ENCODE results near the gene RNU6-1.

The RNU6-1 gene

DNA sequence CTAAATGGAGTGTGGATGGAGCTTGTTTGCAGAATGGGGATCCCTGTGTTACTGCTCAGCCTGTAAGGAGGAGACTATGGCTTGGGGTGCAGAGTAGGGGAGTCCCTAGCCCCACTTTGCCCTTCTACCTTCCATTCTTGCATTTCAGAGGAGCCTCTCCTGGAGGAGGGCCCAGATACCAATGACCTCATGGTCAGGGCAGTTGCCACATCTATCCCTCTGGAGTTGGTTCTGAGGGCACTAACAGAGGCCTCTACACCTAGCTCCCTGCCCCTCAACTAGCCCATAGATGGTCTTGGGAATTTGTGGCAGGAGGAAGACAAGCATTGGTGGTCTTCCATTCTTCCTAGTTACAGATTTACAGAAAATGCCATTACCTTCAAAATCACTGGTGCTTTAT lies 8.5 kb downstream of the RNU6-1 start:
- TF ChIP-seq POLR2A (IDR thresholded peaks at IDR 0.05; ENCODE audit: low read depth, low read length): no peak
- no peak for TF ChIP-seq TAF1 (IDR thresholded peaks at IDR 0.05; ENCODE audit: borderline replicate concordance, low read depth, low read length)
- no peak for TF ChIP-seq POLR2AphosphoS5 (IDR thresholded peaks at IDR 0.05; ENCODE audit: low read depth, low read length)
- FAIRE-seq (no peak), DNase-seq (ENCODE audit: insufficient read length) (no peak)

DNA sequence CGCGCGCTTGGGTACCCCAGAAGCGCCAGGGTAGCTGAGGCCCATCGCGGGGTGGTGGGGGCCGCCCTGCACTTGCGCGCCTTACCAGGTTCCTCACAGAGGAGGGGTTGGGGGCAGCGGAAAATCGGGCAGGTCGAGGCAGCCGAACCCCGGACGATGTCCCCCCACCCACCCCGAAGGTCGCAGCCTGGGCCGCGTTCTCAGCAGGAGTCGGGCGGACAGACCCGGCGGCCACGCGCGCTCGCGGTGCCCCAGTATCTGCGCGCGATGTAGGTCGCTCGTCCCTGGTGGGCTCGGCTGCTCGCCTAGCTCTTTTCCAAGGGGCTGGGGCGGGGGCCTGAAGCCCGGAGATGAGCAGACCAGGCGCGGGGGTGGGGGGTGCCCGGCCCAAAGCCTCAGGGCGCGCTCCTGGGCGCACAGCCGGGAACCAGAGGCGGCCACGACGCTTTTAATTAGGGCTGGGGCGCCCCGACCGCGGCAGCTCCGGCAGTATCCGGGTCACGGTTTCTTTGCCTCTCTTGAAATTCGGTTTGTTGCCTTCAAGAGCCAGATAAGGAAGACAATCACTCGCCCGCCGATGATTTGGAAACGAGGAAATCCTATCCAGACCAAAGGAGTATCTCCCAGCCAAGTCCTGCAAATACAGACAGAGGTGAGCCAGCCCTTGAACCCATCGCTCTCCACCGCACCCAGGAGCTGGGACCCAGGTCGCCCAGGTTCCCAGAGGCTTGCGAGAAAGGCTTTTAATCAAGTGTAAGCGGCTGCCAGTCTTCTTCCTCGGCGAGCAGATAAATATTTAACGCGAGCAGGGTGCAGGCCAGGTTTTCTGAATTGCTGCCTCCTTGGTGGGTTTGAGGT lies 10.0 kb downstream of the RNU6-1 start:
- DNase-seq (ENCODE audit: insufficient read length) (no peak), FAIRE-seq (no peak)
- TF ChIP-seq TAF1 (IDR thresholded peaks at IDR 0.05; ENCODE audit: borderline replicate concordance, low read depth, low read length) (no peak), POLR2A (IDR thresholded peaks at IDR 0.05; ENCODE audit: low read depth, low read length) (no peak), POLR2AphosphoS5 (IDR thresholded peaks at IDR 0.05; ENCODE audit: low read depth, low read length) (no peak)

DNA sequence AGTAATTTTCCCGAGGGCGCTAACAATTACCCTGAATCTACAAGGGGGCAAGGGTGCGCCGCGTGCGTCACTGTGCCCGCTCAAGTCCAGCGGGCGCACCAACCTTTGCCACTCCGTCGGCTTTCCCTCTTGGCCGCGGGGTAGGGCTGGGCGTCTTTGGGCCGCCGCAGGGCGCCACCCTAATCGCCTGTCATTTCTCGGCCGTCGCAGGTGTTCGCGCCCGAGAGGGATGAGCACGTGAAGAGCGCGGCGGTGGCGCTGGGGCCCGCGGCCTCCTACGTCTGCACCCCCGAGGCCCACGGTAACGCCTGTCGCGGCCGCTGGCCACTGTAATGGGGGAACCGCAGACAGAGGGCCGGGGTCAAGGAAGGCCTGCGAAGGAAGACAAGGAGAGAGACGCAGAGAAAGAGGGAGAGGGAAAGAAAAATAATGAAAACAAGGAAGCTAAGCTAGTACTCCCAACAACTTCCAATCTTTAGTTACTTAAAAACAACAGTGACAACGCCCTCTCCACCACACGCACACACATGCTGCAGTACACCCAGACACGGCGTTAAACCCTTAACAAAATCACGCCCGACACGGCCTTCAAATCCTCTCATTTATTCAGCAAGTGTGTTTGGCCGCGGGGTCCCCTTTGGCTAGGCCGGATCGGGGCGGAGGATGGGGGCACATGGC lies 10.7 kb downstream of the RNU6-1 start:
- TF ChIP-seq POLR2A (IDR thresholded peaks at IDR 0.05; ENCODE audit: low read depth, low read length): no peak
- no peak for TF ChIP-seq TAF1 (IDR thresholded peaks at IDR 0.05; ENCODE audit: borderline replicate concordance, low read depth, low read length)
- TF ChIP-seq POLR2AphosphoS5 (IDR thresholded peaks at IDR 0.05; ENCODE audit: low read depth, low read length): no peak
- DNase-seq (ENCODE audit: insufficient read length) (no peak), FAIRE-seq (no peak)

DNA sequence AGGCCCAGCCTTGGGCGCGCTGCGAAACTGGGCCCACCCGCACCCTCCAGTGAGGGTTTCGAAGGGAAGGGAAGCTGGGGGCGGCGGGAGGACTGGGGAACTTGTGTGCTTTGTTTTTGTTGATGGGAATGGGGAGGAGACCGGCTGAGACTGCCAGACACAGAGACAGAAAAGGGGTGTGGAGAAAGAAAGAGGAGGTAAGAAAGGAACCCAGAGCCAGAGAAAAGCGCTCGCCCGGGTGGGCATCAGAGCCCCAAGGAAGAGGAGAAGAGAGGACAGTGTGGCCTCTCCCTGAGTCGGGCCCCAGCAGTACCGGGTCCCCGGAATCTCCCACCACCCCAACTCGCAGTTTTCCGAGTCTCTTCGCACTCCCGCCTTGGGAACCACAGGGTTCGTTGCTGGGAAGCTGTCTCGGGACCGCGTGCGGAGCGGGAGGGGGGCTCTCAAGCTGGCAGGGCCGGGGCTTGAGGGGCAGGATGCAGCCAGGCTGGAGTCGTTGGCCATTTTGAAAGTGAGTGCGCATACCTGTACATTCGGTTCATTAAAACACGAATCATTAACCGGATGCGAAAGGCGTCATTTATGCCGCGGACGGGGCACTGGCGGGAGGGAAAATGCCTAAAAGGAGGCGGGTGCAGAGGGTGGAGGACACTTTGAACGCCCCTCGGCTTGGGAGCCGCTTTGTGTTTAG lies 11.4 kb downstream of the RNU6-1 start:
- no peak for DNase-seq (ENCODE audit: insufficient read length)
- TF ChIP-seq TAF1 (IDR thresholded peaks at IDR 0.05; ENCODE audit: borderline replicate concordance, low read depth, low read length): no peak
- no peak for TF ChIP-seq POLR2A (IDR thresholded peaks at IDR 0.05; ENCODE audit: low read depth, low read length)
- TF ChIP-seq POLR2AphosphoS5 (IDR thresholded peaks at IDR 0.05; ENCODE audit: low read depth, low read length): no peak
- no peak for FAIRE-seq

DNA sequence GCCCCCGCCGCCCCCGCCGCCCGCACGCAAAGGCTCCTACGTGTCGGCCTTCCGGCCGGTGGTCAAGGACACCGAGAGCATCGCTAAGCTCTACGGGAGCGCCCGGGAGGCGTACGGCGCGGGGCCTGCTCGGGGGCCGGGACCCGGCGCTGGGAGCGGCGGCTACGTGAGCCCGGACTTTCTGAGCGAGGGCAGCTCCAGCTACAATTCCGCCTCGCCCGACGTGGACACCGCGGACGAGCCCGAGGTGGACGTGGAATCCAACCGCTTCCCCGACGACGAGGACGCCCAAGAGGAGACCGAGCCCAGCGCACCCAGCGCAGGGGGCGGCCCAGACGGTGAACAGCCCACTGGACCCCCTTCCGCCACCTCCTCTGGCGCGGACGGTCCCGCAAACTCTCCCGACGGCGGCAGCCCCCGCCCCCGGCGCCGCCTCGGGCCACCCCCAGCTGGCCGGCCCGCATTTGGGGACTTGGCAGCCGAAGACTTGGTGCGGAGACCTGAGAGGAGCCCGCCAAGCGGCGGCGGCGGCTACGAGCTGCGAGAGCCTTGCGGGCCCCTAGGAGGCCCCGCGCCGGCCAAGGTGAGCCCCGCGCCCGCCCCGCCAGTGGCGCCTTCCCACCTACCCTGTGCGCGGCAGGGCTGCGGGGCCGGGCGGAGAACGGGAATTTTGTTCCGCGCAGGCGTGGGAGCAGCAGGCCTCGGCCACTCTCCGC lies 12.1 kb downstream of the RNU6-1 start:
- FAIRE-seq (no peak), DNase-seq (ENCODE audit: insufficient read length) (no peak)
- TF ChIP-seq POLR2AphosphoS5 (IDR thresholded peaks at IDR 0.05; ENCODE audit: low read depth, low read length): no peak
- no peak for TF ChIP-seq TAF1 (IDR thresholded peaks at IDR 0.05; ENCODE audit: borderline replicate concordance, low read depth, low read length)
- TF ChIP-seq POLR2A (IDR thresholded peaks at IDR 0.05; ENCODE audit: low read depth, low read length): no peak

DNA sequence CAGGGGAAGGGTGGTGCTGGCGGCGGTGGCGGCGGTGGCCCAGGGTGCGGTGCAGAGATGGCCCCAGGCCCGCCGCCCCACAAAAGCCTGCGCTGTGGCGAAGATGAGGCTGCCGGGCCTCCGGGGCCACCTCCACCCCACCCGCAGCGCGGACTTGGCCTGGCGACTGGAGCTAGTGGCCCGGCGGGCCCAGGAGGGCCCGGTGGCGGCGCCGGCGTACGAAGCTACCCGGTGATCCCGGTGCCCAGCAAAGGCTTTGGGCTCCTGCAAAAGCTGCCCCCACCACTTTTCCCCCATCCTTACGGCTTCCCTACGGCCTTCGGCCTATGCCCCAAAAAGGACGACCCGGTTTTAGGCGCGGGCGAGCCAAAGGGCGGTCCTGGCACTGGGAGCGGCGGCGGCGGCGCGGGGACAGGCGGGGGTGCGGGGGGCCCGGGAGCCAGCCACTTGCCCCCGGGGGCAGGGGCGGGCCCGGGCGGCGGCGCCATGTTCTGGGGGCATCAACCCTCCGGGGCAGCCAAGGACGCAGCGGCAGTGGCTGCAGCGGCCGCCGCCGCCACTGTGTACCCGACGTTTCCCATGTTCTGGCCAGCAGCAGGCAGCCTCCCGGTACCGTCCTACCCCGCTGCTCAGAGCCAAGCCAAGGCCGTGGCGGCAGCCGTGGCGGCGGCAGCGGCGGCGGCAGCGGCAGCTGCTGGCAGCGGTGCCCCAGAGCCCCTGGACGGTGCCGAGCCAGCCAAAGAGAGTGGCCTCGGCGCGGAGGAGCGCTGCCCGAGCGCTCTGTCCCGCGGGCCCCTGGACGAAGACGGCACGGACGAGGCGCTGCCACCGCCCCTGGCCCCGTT lies 12.9 kb downstream of the RNU6-1 start:
- no peak for DNase-seq (ENCODE audit: insufficient read length)
- TF ChIP-seq TAF1 (IDR thresholded peaks at IDR 0.05; ENCODE audit: borderline replicate concordance, low read depth, low read length): no peak
- no peak for TF ChIP-seq POLR2A (IDR thresholded peaks at IDR 0.05; ENCODE audit: low read depth, low read length)
- no peak for TF ChIP-seq POLR2AphosphoS5 (IDR thresholded peaks at IDR 0.05; ENCODE audit: low read depth, low read length)
- FAIRE-seq: no peak

DNA sequence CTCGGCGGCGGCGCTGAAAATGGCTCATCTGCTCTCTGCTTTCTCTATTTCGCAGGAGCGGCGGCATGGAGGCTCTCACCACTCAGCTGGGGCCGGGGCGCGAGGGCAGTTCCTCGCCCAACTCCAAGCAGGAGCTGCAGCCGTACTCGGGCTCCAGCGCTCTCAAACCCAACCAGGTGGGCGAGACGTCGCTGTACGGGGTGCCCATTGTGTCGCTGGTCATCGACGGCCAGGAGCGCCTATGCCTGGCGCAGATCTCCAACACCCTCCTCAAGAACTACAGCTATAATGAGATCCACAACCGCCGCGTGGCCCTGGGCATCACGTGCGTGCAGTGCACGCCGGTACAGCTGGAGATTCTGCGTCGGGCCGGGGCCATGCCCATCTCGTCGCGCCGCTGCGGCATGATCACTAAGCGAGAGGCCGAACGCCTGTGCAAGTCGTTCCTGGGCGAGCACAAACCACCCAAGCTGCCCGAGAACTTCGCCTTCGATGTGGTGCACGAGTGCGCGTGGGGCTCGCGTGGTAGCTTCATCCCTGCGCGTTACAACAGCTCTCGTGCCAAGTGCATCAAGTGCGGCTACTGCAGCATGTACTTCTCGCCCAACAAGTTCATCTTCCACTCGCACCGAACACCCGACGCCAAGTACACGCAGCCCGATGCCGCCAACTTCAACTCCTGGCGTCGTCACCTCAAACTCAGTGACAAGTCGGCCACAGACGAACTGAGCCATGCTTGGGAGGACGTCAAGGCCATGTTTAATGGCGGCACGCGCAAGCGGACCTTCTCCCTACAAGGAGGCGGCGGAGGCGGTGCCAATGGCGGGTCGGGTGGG lies 13.7 kb downstream of the RNU6-1 start:
- TF ChIP-seq TAF1 (IDR thresholded peaks at IDR 0.05; ENCODE audit: borderline replicate concordance, low read depth, low read length) (no peak), POLR2A (IDR thresholded peaks at IDR 0.05; ENCODE audit: low read depth, low read length) (no peak), POLR2AphosphoS5 (IDR thresholded peaks at IDR 0.05; ENCODE audit: low read depth, low read length) (no peak)
- DNase-seq (ENCODE audit: insufficient read length) (no peak), FAIRE-seq (no peak)

DNA sequence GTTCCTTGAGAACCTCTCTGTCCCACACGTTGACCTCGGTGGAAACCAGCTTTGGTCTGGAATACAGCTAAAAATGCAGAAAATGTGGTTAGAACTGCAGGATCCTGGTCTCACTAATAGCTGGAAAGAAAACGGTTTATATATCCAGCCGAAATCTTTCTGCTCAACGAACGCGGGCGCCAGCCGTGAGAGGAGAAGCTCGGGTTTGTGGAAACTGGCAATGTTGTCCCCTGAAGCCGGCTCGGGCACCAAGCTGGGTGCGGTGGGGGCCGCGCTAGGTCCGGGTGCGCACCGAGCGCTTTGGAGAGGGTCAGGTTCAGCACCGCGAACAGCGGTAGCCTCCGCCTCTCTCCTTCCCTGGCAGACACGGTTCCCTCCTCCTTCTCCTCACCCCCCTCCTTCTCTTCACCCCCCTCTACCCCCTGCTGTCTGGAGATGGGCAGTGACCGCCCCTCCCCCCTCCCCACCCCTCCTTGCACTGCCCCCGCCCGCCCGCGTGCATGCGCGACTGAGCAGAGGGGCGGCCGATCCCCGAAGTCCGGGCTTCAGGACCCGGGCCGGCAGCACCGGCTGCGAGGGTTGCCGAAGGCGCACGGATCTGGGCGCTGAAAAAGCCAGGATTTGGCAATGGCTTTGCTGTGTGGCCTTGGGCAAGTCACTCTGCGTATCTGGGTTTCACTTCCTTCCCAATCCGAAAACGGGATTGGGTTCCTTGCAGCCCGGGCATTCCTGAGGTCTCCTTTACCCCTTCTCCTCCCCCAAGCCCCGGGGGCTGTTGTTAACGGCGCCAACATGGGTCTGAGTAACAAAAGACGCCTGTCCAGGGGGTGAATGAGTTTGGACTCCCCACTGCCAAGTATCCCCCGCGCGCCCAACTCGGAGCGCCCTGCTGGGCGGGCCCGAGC lies 14.6 kb downstream of the RNU6-1 start, which contains the start of gene SKOR1:
SKOR1 (plus strand) TSS at position 534 of the 905 bp plus-strand sequence; CDS start at position 628, 94 bp downstream.
- no peak for DNase-seq (ENCODE audit: insufficient read length)

More for the DNA sequence above, 14.6 kb downstream of the RNU6-1 start, which contains the start of gene SKOR1:
- FAIRE-seq: no peak
- TF ChIP-seq TAF1 (IDR thresholded peaks at IDR 0.05; ENCODE audit: borderline replicate concordance, low read depth, low read length) (no peak), POLR2A (IDR thresholded peaks at IDR 0.05; ENCODE audit: low read depth, low read length) (no peak), POLR2AphosphoS5 (IDR thresholded peaks at IDR 0.05; ENCODE audit: low read depth, low read length) (no peak)

Measured in GM12892 (cell line).